Brain microvascular endothelial cell (primary cell): ENCODE results near the gene TFAP2A.

Experiments used
- DNase-seq: peaks from one replicate; pipeline ENCODE4 v3.0.0-alpha.2; 2020
- H3K27ac ChIP-seq: fragments of 250-450 bp; sonication (Bioruptor Pico); 2 replicates; pipeline ENCODE4 v1.5.1; 2020; ENCODE audit warnings: mild to moderate bottlenecking, moderate library complexity
- H3K27me3 ChIP-seq: fragments of 250-450 bp; sonication (Bioruptor Pico); replicated peaks from 2 replicates; pipeline ENCODE4 v1.5.1; 2020; ENCODE audit warnings: mild to moderate bottlenecking
- H3K36me3 ChIP-seq: fragments of 250-450 bp; sonication (Bioruptor Pico); replicated peaks from 2 replicates; pipeline ENCODE4 v1.5.1; 2020; ENCODE audit warnings: mild to moderate bottlenecking
- H3K4me3 ChIP-seq: 2 replicates; pipeline ENCODE4 v1.5.1; 2011; ENCODE audit warnings: low read depth, mild to moderate bottlenecking, control low read depth, low read length, moderate library complexity
- in situ Hi-C: cut with HindIII; loops from 2 replicates; pipeline ENCODE4 v1.10.0; 2017; ENCODE audit warnings: low sequenced_read_pairs, low pct_ligation_motif_present
- TF ChIP-seq, protein P1 (sequence below): IDR thresholded peaks from 2 replicates; pipeline ENCODE4 v1.5.1; 2011; ENCODE audit warnings: low read depth, mild to moderate bottlenecking, moderate library complexity, low read length, control low read depth, inconsistent platforms; ENCODE audit errors: missing control alignments

TFAP2A gene

DNA sequence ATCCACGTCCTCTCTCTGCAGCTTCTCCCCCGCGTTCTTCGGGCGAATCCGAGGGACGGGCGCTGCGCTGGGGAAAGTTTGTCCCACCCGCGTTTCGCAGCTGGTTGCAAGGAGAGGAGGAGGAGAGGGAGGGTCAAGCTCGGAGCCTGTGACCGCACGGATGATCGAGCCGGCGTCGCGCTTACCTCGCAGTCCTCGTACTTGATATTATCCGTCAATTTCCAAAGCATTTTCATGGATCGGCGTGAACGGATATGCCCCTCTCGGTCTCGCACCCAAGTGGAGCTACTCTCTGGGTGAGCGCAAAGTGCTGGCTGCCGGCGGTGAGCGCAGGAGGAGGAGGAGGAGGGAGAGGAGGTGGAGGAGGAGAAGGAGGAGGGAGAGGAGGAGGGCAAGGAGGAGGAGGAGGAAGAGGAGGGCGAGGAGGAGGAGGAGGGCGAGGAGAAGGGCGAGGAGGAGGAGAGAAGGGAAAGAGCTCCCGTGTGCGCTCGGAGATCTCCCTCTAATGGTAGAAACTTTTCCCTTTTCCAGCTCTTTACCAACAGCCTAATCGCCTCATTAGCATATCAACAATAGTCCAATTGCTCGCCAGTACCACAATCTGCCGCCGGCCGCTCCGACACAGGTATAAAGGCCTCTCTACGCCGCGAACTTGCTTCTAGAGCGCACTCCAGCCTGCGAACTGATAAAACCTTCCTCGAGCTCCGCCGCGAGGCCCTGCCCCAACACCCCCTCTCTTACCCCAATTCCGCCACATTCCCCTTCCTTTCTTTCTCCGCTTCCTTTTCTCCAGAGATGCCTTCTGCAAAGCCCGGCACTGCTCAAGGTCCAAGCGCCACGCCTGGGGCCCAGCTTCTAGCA, at the start of gene TFAP2A:
TSS of gene TFAP2A (minus strand) at position 319 of the 861 bp plus-strand sequence. CDS start at position 236, 83 bp downstream.
- no peak within 1 kb of the TSS for H3K27ac ChIP-seq
- TF ChIP-seq, protein P1, sequence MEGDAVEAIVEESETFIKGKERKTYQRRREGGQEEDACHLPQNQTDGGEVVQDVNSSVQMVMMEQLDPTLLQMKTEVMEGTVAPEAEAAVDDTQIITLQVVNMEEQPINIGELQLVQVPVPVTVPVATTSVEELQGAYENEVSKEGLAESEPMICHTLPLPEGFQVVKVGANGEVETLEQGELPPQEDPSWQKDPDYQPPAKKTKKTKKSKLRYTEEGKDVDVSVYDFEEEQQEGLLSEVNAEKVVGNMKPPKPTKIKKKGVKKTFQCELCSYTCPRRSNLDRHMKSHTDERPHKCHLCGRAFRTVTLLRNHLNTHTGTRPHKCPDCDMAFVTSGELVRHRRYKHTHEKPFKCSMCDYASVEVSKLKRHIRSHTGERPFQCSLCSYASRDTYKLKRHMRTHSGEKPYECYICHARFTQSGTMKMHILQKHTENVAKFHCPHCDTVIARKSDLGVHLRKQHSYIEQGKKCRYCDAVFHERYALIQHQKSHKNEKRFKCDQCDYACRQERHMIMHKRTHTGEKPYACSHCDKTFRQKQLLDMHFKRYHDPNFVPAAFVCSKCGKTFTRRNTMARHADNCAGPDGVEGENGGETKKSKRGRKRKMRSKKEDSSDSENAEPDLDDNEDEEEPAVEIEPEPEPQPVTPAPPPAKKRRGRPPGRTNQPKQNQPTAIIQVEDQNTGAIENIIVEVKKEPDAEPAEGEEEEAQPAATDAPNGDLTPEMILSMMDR: peak; percentile 59
- in situ Hi-C loops: no loop called here
- H3K4me3 ChIP-seq: peak within 1 kb of the TSS; percentile 66
- no peaks in the 10 kb centered on the region for H3K36me3 ChIP-seq
- peak; percentile 16 for DNase-seq
- H3K27me3 ChIP-seq: peaks cover 78% of the 10 kb centered on the region

DNA sequence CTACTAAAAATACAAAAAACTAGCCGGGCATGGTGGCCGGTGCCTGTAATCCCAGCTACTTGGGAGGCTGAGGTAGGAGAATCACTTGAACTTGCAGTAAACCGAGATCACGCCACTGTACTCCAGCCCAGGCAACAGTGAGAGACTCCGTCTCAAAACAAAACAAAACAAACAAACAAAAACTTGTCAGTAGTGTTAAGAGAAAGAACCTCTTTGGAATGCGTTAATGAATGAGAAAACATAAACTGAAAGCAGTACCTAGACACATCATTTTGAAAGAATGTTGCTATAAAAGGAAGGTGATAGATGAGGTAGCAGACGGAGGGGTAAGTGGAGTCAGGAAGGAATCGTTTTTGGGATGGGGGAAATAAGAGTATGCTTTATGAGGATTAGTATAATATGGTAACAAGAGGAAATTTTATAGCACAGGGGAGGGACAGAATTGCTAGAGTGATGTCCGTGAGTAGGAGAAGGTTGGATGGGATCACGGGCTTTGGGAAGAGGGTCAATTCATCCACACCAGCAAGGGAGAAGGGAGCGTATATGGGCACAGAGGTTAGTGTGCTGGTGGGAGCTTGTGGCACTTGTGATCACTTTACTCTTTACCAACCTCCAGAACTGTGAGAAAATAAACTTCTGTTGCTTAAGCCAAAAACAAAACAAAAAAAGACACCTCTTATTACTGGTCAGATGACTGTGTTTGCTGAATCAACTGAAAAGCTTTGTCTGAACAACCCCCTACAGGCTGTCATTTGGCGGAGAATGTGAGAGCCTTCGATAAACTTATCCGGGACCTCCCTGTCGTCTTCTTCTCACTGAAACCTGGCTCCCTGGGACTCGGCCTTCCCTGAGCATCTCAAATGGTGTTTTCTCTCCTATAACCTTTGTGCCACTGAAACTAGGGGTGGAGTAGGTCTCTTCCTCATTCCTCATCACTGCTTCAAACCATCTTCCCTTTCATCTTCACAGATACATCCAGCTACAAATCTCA, 48.9 kb upstream of the TFAP2A start:
- TF ChIP-seq, protein P1: no peak
- DNase-seq: no peak
- Histone ChIP-seq H3K4me3 (no peak overlapping the region), H3K27ac (no peak overlapping the region), H3K36me3 (no peaks in the 10 kb centered on the region), H3K27me3 (no peaks in the 10 kb centered on the region)
- in situ Hi-C loops: no loop called here

DNA sequence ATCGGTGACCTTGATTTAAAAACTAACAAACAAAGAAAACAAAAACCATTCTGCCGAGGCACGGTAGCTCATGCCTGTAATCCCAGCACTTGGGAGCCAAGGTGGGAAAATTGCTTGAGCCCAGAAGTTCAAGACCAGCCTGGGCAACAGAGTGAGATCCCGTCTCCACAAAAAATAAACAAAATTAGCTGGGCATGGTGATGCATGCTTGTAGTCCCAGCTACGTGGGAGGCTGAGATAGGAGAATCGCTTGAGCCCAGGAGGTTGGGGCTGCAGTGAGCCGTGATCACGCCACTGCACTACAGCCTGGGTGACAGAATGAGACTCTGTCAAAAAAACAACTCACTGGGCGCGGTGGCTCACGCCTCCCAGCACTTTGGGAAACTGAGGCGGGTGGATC, 48.2 kb upstream of the TFAP2A start:
- DNase-seq: no peak
- Histone ChIP-seq H3K36me3 (no peaks in the 10 kb centered on the region), H3K4me3 (no peak overlapping the region), H3K27me3 (no peaks in the 10 kb centered on the region), H3K27ac (no peak overlapping the region)
- in situ Hi-C loops: no loop called here
- TF ChIP-seq, protein P1: no peak

DNA sequence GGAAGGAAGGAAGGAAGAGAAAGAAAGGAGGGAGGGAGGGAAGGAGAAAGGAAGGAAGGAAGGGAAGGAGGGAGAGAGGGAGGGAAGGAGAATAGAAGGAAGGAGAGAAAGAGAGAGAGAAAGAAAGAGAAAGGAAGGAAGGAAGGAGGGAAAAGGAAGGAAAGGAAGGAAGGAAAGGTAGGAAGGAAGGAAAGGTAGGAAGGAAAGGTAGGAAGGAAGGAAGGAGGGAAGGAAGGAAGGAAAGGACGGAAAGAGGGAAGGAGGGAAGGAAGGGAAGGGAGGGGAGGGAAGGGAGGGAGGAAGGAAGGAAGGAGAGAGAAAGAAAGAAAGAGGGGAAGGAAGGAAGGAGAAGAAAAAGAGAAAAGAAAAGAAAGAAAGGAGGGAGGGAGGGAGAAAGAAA, 47.0 kb upstream of the TFAP2A start:
- in situ Hi-C loops: no loop called here
- TF ChIP-seq, protein P1: no peak

DNA sequence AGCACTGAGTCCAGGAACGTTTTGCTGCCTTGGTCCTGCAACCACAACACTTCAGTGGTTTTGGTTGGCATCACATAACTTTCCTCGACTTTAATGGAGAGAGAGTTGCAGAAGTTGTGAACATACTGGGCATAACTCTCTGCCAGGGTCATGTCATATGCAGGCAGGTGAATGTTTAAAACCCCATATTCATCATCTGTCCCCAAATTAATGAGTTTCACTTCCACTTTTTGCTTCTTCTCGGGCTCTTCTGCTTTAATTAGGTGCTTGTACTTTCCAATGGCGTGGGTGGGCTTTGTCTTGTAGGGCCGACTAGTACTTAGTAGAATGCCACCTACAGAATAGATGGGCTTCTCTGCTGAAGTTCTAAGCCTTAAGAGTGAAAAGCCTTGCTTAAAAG, 45.2 kb upstream of the TFAP2A start:
- no peak for DNase-seq
- no peaks in the 10 kb centered on the region for H3K36me3 ChIP-seq
- H3K4me3 ChIP-seq: no peak overlapping the region
- no peak overlapping the region for H3K27ac ChIP-seq
- in situ Hi-C loops: no loop called here
- TF ChIP-seq, protein P1: no peak
- H3K27me3 ChIP-seq: no peaks in the 10 kb centered on the region

More for the DNA sequence above, 47.0 kb upstream of the TFAP2A start:
- no peaks in the 10 kb centered on the region for H3K27me3 ChIP-seq
- no peaks in the 10 kb centered on the region for H3K36me3 ChIP-seq
- DNase-seq: no peak
- H3K4me3 ChIP-seq: no peak overlapping the region
- H3K27ac ChIP-seq: no peak overlapping the region
